Muscle of leg (tissue), 11 donors: ENCODE results near the gene RHCG. TPM values are rescaled to one million over a fixed set of nuclear protein-coding genes. Genes with fewer than 3 reads are reported as not detected.

Experiments used
- DNase-seq: peaks from one replicate; pipeline ENCODE4 v3.0.0; 2013
- H3K27ac ChIP-seq: one replicate; pipeline ENCODE4 v1.5.1; 2013; ENCODE audit warnings: mild to moderate bottlenecking, low read length, control low read depth
- H3K27me3 ChIP-seq: one replicate; pipeline ENCODE4 v1.6.1; 2013; ENCODE audit warnings: low read length; ENCODE audit not compliant: control insufficient read depth, insufficient read depth
- H3K36me3 ChIP-seq: one replicate; pipeline ENCODE4 v1.6.1; 2013; ENCODE audit warnings: low read length; ENCODE audit not compliant: control insufficient read depth, insufficient read depth
- H3K4me1 ChIP-seq: one replicate; pipeline ENCODE4 v1.6.1; 2013; ENCODE audit warnings: low read length; ENCODE audit not compliant: control insufficient read depth, insufficient read depth
- H3K4me3 ChIP-seq: one replicate; pipeline ENCODE4 v1.5.1; 2013; ENCODE audit warnings: low read length, control low read depth
- H3K9me3 ChIP-seq: replicated peaks from 2 replicates; pipeline ENCODE4 v1.6.1; 2013; ENCODE audit warnings: low read depth, low read length; ENCODE audit not compliant: control insufficient read depth
- WGBS: methylation state at CpG from one replicate; pipeline ENCODE4 v1.1.5; 2013; ENCODE audit warnings: missing lambda C conversion rate; ENCODE audit not compliant: insufficient coverage; 5-methylcytosine and 5-hydroxymethylcytosine counted together
- polyA plus RNA-seq, 8 donors: library from polyadenylated mRNA; unstranded; fragments of 120-200 nt; gene quantifications; one replicate each; pipeline versions ENCODE4 v1.2.1 to v1.2.3, GENCODE V29; 2013; ENCODE audit warnings: inconsistent platforms in 1 of 8, low replicate concordance in 1 of 8; ENCODE audit not compliant: insufficient read length in 8 of 8, insufficient read depth in 1 of 8
- total RNA-seq: library from RNA; stranded (reverse); fragments of 120-200 nt; gene quantifications from one replicate; pipeline ENCODE4 v1.2.4, GENCODE V29; 2013

RHCG gene
- total and polyA plus RNA-seq, 9 donors, result 0.18 to 0.93 TPM; not detected in 7

GRCh38 chr15:89430530-89431341 is 65.6 kb downstream of the RHCG start:
- Histone ChIP-seq H3K36me3 (no peaks in the 10 kb centered on the region), H3K4me1 (no peaks in the 10 kb centered on the region), H3K4me3 (peak overlapping the region; percentile 26), H3K27ac (no peak overlapping the region), H3K9me3 (no peaks in the 10 kb centered on the region), H3K27me3 (peaks cover 45% of the 10 kb centered on the region)
- peak; percentile 74 for DNase-seq
- WGBS, result under 1% methylated on average over 32 of the region's 44 CpGs

DNA sequence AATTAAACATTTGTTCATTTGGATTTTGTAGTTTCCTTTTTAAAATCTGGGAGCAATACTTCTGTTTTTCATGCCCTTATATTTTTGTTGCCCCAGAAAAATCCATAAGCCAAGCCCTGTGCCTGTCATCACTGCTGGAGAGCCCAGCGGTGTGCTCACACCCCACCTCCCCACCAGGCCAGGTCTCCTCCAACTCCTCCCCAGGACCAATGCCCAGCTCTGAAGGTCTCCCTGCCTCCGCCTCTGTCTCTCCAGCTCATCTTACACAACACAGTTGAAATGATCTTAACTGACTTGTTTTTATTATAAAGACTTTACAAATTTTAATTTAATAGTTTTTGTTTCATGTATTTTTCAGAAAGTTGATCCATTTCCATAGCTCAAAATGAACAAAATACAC is 66.4 kb downstream of the RHCG start:
- Histone ChIP-seq H3K4me1 (no peaks in the 10 kb centered on the region), H3K4me3 (no peak overlapping the region), H3K36me3 (no peaks in the 10 kb centered on the region), H3K27ac (no peak overlapping the region), H3K27me3 (peaks cover 45% of the 10 kb centered on the region), H3K9me3 (no peaks in the 10 kb centered on the region)
- no peak for DNase-seq
- 11% methylated on average over 1 of the region's 2 CpGs for WGBS

DNA sequence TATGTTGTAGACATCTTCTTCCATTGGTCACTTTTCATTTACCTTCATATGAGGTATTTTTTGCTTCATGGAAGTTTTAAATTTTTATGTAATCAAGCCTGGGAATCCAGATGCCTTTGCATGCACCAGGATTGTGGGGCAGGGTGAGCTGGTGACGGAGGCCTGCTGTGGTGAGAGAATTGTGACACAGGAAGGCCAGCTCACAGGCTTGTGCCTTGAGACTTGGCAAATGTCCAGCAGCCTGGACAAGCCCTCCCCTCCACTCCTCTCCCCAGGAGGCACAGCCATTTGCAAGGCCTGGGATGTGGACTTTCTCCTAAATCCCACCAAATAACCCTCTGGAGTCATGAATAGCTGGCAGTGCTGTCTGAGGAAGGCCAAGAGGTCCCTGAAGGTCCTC is 67.4 kb downstream of the RHCG start:
- no peaks in the 10 kb centered on the region for H3K9me3 ChIP-seq
- no CpG with 5 or more reads among the region's 1 CpG for WGBS
- H3K4me1 ChIP-seq, result no peaks in the 10 kb centered on the region
- peaks cover 44% of the 10 kb centered on the region for H3K27me3 ChIP-seq
- H3K36me3 ChIP-seq, result no peaks in the 10 kb centered on the region
- H3K4me3 ChIP-seq, result no peak overlapping the region
- no peak for DNase-seq
- no peak overlapping the region for H3K27ac ChIP-seq

GRCh38 chr15:89428246-89428645 is 68.1 kb downstream of the RHCG start:
- H3K4me3 ChIP-seq, result no peak overlapping the region

GRCh38 chr15:89426500-89426899 is 69.9 kb downstream of the RHCG start:
- no peaks in the 10 kb centered on the region for H3K4me1 ChIP-seq
- peaks cover 56% of the 10 kb centered on the region for H3K27me3 ChIP-seq
- no peak for DNase-seq
- no peaks in the 10 kb centered on the region for H3K9me3 ChIP-seq
- no peaks in the 10 kb centered on the region for H3K36me3 ChIP-seq
- 71% methylated on average over 3 of the region's 5 CpGs for WGBS
- no peak overlapping the region for H3K4me3 ChIP-seq
- H3K27ac ChIP-seq, result no peak overlapping the region

More at GRCh38 chr15:89428246-89428645, 68.1 kb downstream of the RHCG start:
- no peaks in the 10 kb centered on the region for H3K4me1 ChIP-seq
- no peak overlapping the region for H3K27ac ChIP-seq
- H3K27me3 ChIP-seq, result peaks cover 47% of the 10 kb centered on the region
- no peaks in the 10 kb centered on the region for H3K36me3 ChIP-seq
- WGBS, result 56% methylated on average over 2 of the region's 2 CpGs
- no peaks in the 10 kb centered on the region for H3K9me3 ChIP-seq
- DNase-seq, result no peak

GRCh38 chr15:89423981-89424380 is 72.4 kb downstream of the RHCG start:
- no peak overlapping the region for H3K27ac ChIP-seq
- H3K9me3 ChIP-seq, result no peaks in the 10 kb centered on the region
- peaks cover 53% of the 10 kb centered on the region for H3K27me3 ChIP-seq
- DNase-seq, result no peak
- H3K4me1 ChIP-seq, result no peaks in the 10 kb centered on the region
- 17% methylated on average over 4 of the region's 8 CpGs for WGBS
- no peak overlapping the region for H3K4me3 ChIP-seq
- no peaks in the 10 kb centered on the region for H3K36me3 ChIP-seq

Other genes with a start within 250 kb of the RHCG start
- 39.4 TPM for gene POLG, start 161.8 kb downstream of the RHCG start, total RNA-seq
- gene POLG, start 161.8 kb downstream of the RHCG start, polyA plus RNA-seq, result 10 to 100 TPM; 36.6 to 53.2 (median 41.0) TPM
- gene TICRR, start 78.9 kb upstream of the RHCG start, total RNA-seq, result 2.2 TPM
- 1 to 10 TPM; 3.5 to 7.1 (median 5.4) TPM for gene TICRR, start 78.9 kb upstream of the RHCG start, polyA plus RNA-seq
- gene KIF7, start 158.9 kb upstream of the RHCG start, total RNA-seq, result 5.0 TPM
- gene KIF7, start 158.9 kb upstream of the RHCG start, polyA plus RNA-seq, result 1 to 10 TPM; 6.0 to 9.1 (median 7.2) TPM
- gene PLIN1, start 182.8 kb upstream of the RHCG start, total RNA-seq, result 0.13 TPM
- gene PLIN1, start 182.8 kb upstream of the RHCG start, polyA plus RNA-seq, result under 1 TPM; 0.11 to 0.44 (median 0.30) TPM
- gene PEX11A, start 194.2 kb upstream of the RHCG start, total RNA-seq, result 7.1 TPM
- 1 to 10 TPM; 4.7 to 6.4 (median 5.4) TPM for gene PEX11A, start 194.2 kb upstream of the RHCG start, polyA plus RNA-seq
- 0.04 TPM for gene WDR93, start 194.2 kb upstream of the RHCG start, total RNA-seq
- gene WDR93, start 194.2 kb upstream of the RHCG start, polyA plus RNA-seq, result under 1 TPM in 7 of 8 donors, not detected in 1; 0.08 to 0.32 (median 0.18) TPM